A549 treated with AZD2906 at 1 μM for 4 hours (cell line): ENCODE results near the gene RTEL1. TPM values are rescaled to one million over a fixed set of nuclear protein-coding genes. Genes with fewer than 3 reads are reported as not detected.

ENCODE experiments used
- total RNA-seq: library from RNA; stranded (reverse); fragments of 200-300 nt; extraction: Qiagen RNA extraction; gene quantifications from 5 replicates; pipeline ENCODE4 v1.2.3, GENCODE V29; 2022

RTEL1 gene, protein sequence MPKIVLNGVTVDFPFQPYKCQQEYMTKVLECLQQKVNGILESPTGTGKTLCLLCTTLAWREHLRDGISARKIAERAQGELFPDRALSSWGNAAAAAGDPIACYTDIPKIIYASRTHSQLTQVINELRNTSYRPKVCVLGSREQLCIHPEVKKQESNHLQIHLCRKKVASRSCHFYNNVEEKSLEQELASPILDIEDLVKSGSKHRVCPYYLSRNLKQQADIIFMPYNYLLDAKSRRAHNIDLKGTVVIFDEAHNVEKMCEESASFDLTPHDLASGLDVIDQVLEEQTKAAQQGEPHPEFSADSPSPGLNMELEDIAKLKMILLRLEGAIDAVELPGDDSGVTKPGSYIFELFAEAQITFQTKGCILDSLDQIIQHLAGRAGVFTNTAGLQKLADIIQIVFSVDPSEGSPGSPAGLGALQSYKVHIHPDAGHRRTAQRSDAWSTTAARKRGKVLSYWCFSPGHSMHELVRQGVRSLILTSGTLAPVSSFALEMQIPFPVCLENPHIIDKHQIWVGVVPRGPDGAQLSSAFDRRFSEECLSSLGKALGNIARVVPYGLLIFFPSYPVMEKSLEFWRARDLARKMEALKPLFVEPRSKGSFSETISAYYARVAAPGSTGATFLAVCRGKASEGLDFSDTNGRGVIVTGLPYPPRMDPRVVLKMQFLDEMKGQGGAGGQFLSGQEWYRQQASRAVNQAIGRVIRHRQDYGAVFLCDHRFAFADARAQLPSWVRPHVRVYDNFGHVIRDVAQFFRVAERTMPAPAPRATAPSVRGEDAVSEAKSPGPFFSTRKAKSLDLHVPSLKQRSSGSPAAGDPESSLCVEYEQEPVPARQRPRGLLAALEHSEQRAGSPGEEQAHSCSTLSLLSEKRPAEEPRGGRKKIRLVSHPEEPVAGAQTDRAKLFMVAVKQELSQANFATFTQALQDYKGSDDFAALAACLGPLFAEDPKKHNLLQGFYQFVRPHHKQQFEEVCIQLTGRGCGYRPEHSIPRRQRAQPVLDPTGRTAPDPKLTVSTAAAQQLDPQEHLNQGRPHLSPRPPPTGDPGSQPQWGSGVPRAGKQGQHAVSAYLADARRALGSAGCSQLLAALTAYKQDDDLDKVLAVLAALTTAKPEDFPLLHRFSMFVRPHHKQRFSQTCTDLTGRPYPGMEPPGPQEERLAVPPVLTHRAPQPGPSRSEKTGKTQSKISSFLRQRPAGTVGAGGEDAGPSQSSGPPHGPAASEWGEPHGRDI (N-terminal part only)
- total RNA-seq: 4.1 to 7.9 TPM (median 5.6 TPM) in 5 replicates

DNA sequence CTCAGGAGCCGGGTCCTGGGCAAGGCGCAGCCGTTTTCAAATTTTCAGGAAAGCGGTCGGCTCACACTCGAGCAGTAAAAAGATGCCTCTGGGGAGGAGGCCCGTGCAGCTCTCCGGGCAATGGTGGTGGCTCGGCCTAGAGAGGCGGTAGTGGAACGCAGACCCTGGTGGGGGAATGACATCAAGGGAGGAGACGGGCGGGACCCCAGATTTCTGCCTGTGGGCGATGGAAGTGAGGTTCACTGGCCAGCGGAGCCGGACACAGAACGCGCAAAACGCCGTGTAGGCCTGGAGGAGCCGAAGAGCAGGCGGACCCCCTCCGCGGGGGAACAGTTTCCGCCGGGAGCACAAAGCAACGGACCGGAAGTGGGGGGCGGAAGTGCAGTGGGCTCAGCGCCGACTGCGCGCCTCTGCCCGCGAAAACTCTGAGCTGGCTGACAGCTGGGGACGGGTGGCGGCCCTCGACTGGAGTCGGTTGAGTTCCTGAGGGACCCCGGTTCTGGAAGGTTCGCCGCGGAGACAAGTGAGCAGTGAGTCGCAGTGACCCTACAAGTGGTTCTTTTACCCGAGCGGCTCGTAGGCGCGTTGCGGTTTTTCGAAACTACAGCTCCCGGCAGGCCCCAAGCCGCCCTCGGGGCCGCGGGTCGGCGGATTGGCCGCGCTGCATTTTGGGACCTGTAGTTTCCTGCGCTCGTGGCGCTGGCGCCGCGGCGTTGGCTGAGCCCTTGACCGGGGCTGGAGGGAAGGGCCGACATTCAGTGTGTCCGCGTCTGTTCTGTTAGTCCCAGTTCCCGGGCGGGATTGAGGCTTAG, at the start of gene RTEL1:
Gene RTEL1, plus strand, starts transcription at position 376 of the 812 bp plus-strand sequence. CDS start 1,091 bp downstream, outside the sequence.

DNA sequence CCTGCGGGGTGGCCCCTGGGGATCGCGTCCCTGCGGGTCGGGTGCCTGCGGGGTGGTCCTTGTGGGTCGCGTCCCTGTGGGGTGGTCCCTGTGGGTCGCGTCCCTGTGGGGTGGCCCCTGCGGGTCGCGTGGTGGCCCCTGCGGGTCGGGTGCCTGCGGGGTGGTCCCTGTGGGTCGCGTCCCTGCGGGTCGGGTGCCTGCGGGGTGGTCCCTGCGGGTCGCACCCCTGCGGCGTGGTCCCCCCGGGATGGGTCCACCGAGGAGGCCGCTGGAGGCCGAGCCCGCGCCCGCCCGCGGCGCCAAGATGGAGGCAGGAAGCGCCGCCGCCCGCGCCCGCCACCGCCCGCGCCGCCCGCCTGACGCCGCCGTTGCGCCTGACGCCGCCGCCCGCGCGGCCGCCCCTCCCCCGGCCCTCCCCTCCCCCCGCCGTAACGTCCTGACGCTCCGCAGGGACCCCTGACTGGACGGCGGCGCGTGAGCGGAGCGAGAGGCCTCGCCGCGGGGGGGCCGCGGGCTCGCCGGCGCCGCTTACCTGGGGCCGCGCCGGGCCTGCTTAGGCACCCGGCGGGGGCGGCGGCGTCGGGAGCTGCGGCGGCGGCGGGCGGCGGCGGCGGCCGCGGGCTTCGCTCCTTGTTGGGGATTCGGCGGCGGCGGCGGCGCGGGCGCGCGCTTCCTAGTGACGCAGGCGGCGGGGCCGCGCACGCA, 31.5 kb upstream of the RTEL1 start, which contains the start of gene GMEB2:
Gene GMEB2, minus strand, starts transcription at position 678 of the 705 bp plus-strand sequence. CDS start 7,704 bp downstream, outside the sequence.

DNA sequence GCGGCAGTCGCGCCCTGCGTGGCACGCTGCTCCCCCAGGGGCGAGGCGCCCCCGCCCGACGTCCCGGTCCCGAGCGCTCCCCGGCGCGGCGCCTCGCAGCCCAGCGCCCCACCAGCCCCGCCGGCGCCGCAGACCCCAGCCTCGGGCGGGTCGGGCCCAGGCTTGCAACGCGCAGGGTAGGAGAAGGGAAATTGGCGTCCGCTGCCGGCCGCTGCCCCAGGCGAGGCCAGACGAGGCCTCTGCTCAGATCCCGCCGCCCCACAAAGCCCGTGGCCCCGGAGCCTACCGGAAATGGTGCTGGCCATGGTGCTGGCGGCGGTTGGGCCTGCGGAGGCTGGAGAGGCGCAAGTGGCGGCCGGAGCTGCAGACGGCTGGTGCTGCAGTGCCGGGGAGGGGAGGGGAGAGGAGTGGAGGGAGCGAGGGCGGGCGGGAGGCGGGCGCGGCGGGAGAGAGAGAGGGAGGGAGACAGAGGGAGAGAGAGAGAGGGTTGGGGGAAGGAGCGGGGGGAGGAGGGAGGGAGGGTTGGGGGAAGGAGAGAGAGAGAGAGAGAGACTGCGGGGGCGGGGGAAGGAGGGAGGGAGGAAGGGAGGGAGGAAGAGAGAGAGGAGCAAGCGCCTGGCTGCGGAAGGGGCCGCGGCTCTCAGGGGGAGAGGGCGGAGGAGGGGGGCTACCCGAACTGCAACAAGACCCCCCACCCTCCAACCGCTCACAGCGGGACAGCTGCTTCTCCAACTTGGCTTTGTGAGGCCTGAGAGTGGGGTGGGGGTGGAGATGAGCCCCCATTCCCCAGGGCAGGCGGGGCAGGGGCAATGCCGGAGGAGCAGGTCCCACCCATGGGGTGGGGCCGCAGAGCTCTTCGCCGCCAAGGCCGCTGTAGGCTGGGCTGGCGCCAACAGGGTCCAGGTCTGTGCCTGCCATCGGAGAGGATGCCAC, 4.8 kb upstream of the RTEL1 start, which contains the start of gene STMN3:
Gene STMN3, minus strand, starts transcription at position 384 of the 933 bp plus-strand sequence. Its CDS starts 79 bp downstream, at position 305.

DNA sequence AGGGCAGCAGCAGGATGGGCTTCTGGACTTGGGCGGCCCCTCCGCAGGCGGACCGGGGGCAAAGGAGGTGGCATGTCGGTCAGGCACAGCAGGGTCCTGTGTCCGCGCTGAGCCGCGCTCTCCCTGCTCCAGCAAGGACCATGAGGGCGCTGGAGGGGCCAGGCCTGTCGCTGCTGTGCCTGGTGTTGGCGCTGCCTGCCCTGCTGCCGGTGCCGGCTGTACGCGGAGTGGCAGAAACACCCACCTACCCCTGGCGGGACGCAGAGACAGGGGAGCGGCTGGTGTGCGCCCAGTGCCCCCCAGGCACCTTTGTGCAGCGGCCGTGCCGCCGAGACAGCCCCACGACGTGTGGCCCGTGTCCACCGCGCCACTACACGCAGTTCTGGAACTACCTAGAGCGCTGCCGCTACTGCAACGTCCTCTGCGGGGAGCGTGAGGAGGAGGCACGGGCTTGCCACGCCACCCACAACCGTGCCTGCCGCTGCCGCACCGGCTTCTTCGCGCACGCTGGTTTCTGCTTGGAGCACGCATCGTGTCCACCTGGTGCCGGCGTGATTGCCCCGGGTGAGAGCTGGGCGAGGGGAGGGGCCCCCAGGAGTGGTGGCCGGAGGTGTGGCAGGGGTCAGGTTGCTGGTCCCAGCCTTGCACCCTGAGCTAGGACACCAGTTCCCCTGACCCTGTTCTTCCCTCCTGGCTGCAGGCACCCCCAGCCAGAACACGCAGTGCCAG, 38.7 kb downstream of the RTEL1 start, which contains the start of gene TNFRSF6B:
Gene TNFRSF6B, plus strand, starts transcription at position 25 of the 729 bp plus-strand sequence. Its CDS starts 116 bp downstream, at position 141.

DNA sequence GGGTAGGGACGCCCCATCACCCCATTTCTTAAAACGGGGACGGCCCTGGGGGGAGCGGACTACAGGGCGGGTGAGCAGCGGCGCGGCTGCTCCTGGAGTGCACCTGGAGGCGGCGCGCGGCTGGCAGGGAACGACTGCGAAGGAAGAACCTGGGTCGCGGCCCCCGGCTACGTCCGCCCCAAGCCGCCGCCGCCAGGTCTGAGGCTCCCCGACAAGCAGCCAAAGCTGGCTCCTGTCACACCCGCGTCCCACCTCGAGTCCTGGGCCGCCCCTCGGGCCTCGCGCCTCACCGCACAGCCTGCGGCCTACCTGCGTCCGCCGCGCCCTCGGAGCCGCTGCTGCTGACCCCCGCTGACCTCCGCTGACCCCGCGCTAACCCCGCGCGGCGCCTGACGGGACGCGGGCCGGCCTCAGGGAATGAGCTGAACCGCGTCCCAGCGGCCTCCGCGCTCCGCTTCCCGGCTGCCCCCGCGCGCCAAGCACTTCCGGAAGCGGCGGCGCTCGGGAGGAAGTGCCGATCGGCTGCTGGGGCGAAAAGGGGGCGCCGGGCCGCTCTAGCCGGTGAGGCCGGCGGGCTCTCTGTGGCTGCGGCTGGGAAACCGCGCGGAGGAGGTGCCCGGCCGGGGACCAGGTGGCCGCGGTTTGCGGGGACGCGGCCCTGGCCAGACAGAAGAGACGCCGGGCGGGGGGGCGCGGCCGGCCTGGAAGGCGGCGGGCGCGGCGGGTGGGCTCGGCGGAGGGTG, 49.6 kb downstream of the RTEL1 start, which contains the start of the genes ARFRP1 and ZGPAT:
Gene ARFRP1, minus strand, starts transcription at position 419 of the 743 bp plus-strand sequence. CDS start 885 bp downstream, outside the sequence.
Gene ZGPAT, plus strand, starts transcription at position 482 of the 743 bp plus-strand sequence. CDS start 542 bp downstream, outside the sequence.

DNA sequence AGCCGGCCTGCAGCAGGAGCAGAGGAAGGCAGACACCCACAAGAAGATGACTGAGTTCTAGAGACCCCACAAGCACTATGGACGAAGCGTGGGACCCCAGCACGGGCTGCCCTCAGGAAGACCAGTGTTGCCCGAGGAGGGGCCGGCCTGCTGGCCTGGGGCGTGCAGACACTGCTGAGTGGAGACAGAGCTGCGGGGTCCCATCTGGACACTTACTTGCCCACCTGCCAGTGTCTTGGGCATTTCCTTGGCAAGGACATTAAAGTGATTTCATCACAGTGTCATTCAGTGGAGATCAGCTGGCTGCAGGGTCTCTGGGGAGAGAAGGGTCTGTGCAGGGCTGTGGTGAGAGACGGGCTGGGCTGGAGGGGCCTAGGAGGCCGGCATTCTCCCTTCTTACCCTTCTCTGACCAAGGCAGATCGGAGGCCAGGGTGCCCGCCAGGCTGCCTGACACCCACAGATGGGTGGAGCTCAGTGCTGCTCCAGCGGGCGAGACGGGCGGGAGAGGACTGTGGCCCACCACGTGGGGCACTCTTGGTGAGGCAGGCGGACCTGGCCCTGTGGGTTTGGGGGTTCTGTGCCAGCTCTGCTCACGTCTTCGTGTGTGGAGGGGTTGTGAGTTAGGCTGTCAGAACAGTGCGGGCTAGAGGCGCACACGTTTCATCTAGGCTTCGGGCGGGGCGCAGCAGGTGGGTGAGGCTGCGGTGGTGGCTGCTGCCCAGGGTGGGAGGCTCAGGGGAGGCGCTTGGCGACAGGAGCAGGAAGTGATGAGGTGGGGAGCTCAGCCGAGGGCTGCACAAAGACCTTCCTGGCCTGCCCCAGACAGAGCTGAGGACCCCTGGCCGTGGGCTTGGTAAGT, 78.0 kb downstream of the RTEL1 start, which contains the start of gene LIME1:
Gene LIME1, plus strand, starts transcription at position 806 of the 860 bp plus-strand sequence. CDS start 886 bp downstream, outside the sequence.

DNA sequence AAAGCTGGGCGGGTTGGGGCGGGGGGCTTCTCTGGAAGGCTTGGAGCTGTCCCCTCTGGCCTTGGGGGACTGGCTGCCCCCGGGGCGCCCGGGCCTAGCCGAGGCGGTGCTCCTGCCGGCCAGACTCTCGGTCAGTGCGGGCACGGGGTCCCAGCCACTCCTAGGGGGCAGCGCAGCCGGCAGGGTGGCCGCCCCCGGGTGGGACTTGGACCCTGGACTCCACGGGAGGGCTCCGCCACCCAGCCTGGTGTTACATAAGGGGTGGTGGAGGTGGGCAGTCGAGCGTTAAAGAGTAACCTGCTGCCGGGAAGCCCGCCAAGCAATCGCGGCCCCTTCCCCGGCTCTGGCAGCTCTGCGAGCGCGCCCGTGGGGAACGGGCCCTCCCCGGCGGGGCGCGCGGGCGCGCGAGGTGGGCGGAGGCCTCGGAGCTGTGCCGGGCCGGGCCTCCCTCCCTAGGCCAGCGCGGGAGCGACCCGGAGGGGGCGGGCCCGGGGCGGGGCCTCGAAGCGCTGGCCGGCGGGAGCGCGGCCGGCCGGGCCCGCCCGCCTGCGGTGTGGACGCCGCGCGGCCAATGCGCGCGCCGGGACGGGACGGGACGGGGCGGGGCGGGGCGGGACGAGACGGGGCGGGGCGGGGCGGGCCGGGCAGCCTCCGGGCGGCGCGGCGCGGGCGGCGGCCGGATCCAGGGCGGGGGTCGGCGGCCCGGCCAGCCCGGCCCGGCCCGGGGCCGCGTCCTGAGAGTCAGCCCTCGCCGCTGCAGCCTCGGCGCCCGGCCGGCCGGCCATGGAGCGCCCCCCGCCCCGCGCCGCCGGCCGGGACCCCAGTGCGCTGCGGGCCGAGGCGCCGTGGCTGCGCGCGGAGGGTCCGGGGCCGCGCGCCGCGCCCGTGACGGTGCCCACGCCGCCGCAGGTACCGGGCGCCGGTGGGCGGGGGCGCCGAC, 81.3 kb downstream of the RTEL1 start, which contains the start of gene SLC2A4RG:
Gene SLC2A4RG, plus strand, starts transcription at position 647 of the 940 bp plus-strand sequence. Its CDS starts 137 bp downstream, at position 784.

Other genes starting within 250 kb of the RTEL1 start
- 0.22 to 0.64 TPM (median 0.44 TPM) in 5 replicates for gene KCNQ2, start 185.7 kb upstream of the RTEL1 start, total RNA-seq
- 138 to 177 TPM (median 153 TPM) in 5 replicates for gene EEF1A2, start 159.2 kb upstream of the RTEL1 start, total RNA-seq
- 259 to 387 TPM (median 340 TPM) in 5 replicates for gene PPDPF, start 137.5 kb upstream of the RTEL1 start, total RNA-seq
- 2.7 to 4.0 TPM (median 3.2 TPM) in 5 replicates for gene PTK6, start 120.9 kb upstream of the RTEL1 start, total RNA-seq
- gene SRMS, start 110.6 kb upstream of the RTEL1 start, total RNA-seq: 0.06 to 0.25 TPM (median 0.09 TPM) in 5 replicates
- 0.17 to 0.29 TPM (median 0.21 TPM) in 5 replicates for gene FNDC11, start 104.2 kb upstream of the RTEL1 start, total RNA-seq
- 30.2 to 39.3 TPM (median 31.3 TPM) in 5 replicates for gene HELZ2, start 84.1 kb upstream of the RTEL1 start, total RNA-seq
- 8.5 to 10.5 TPM (median 10.0 TPM) in 5 replicates for gene GMEB2, start 31.2 kb upstream of the RTEL1 start, total RNA-seq
- gene STMN3, start 4.9 kb upstream of the RTEL1 start, total RNA-seq: 7.1 to 11.5 TPM (median 9.5 TPM) in 5 replicates
- 0.22 to 0.87 TPM (median 0.69 TPM) in 5 replicates for gene TNFRSF6B, start 38.3 kb downstream of the RTEL1 start, total RNA-seq
- gene ARFRP1, start 49.7 kb downstream of the RTEL1 start, total RNA-seq: 30.6 to 43.0 TPM (median 36.4 TPM) in 5 replicates
- 20.1 to 30.0 TPM (median 26.1 TPM) in 5 replicates for gene ZGPAT, start 49.7 kb downstream of the RTEL1 start, total RNA-seq
- 3.7 to 10.8 TPM (median 9.0 TPM) in 5 replicates for gene LIME1, start 78.4 kb downstream of the RTEL1 start, total RNA-seq
- 55.9 to 101 TPM (median 89.8 TPM) in 5 replicates for gene SLC2A4RG, start 81.5 kb downstream of the RTEL1 start, total RNA-seq
- gene ZBTB46, start 173.0 kb downstream of the RTEL1 start, total RNA-seq: 0.73 to 0.85 TPM (median 0.76 TPM) in 5 replicates
- gene ABHD16B, start 203.2 kb downstream of the RTEL1 start, total RNA-seq: not detected in 5 replicates
- gene TPD52L2, start 207.0 kb downstream of the RTEL1 start, total RNA-seq: 131 to 135 TPM (median 134 TPM) in 5 replicates
- gene DNAJC5, start 236.8 kb downstream of the RTEL1 start, total RNA-seq: 25.9 to 29.2 TPM (median 28.0 TPM) in 5 replicates